H1 (cell line): ENCODE results near the gene TYRO3. TPM values are rescaled to one million over a fixed set of nuclear protein-coding genes. Genes with fewer than 3 reads are reported as not detected.
"Not testable (repeated sequence)": the region's sequence is repeated elsewhere in the genome, so short reads cannot be mapped to it uniquely, and the experiment has no call there.

Source experiments
- CTCF ChIA-PET: fragments of 300-600 bp; sonication (Branson Sonifier 250); formaldehyde crosslinking; loops from one replicate; lab custom pipeline; 2021; ENCODE audit not compliant: partially characterized antibody; lab: Charles Lee
- POLR2A ChIA-PET: fragments of 300-600 bp; sonication (Branson Sonifier 250); formaldehyde crosslinking; loops from one replicate; lab custom pipeline; 2021; ENCODE audit warnings: inconsistent platforms; ENCODE audit not compliant: partially characterized antibody; lab: Charles Lee
- DNase-seq, 2 experiments: peaks; one replicate each; pipeline versions ENCODE4 v3.0.0 to v3.0.0-alpha.2; 2010 to 2022; ENCODE audit warnings: low spot score in 2 of 2, low read depth in 1 of 2, mixed read lengths in 1 of 2
- FAIRE-seq: peaks from 2 replicates; lab custom pipeline; 2011; peaks lifted over from hg19 to GRCh38; lab: Jason Lieb, UNC
- H2AFZ ChIP-seq: 2 replicates; pipeline ENCODE4 v1.8.1; 2012; ENCODE audit warnings: low read length, inconsistent platforms
- H2AK5ac ChIP-seq: 2 replicates; pipeline ENCODE4 v1.6.1; 2013; ENCODE audit warnings: low read depth, low read length
- H2BK120ac ChIP-seq: replicated peaks from 2 replicates; pipeline ENCODE3; 2013; ENCODE audit warnings: low read depth, low read length, inconsistent platforms
- H2BK12ac ChIP-seq: 2 replicates; pipeline ENCODE4 v1.6.1; 2013; ENCODE audit warnings: low read depth, low read length
- H2BK15ac ChIP-seq: 2 replicates; pipeline ENCODE4 v1.6.1; 2013; ENCODE audit warnings: low read length
- H2BK20ac ChIP-seq: 2 replicates; pipeline ENCODE4 v1.6.1; 2013; ENCODE audit warnings: low read length
- H2BK5ac ChIP-seq: 2 replicates; pipeline ENCODE4 v1.6.1; 2013; ENCODE audit warnings: low read depth, low read length
- H3K14ac ChIP-seq: 2 replicates; pipeline ENCODE4 v1.6.1; 2013; ENCODE audit warnings: inconsistent platforms; ENCODE audit not compliant: insufficient read length
- H3K18ac ChIP-seq: 2 replicates; pipeline ENCODE4 v1.6.1; 2013; ENCODE audit warnings: low read length; ENCODE audit errors: extremely low read depth
- H3K23ac ChIP-seq: 2 replicates; pipeline ENCODE4 v1.6.1; 2013; ENCODE audit warnings: inconsistent platforms; ENCODE audit not compliant: insufficient read length
- H3K23me2 ChIP-seq: 2 replicates; pipeline ENCODE4 v1.6.1; 2013; ENCODE audit warnings: low read depth, low read length
- H3K27ac ChIP-seq: 2 replicates; pipeline ENCODE4 v1.6.1; 2011; ENCODE audit warnings: low read depth, low read length, inconsistent platforms
- H3K27me3 ChIP-seq, 4 experiments: replicated peaks in 1 of 4; 1 replicate in 1 of 4; 2 replicates in 3 of 4; pipeline versions ENCODE4 v1.6.1 to v1.8.1; 2011 to 2013; ENCODE audit warnings: low read length in 3 of 4, mild to moderate bottlenecking in 3 of 4, inconsistent platforms in 2 of 4, mixed read lengths in 2 of 4, moderate library complexity in 1 of 4; ENCODE audit not compliant: control insufficient read depth in 3 of 4, insufficient read depth in 3 of 4; ENCODE audit errors: extremely low read depth in 1 of 4
- H3K36me3 ChIP-seq, 4 experiments: 2 replicates each; pipeline versions ENCODE4 v1.6.1 to v1.8.1; 2011 to 2013; ENCODE audit warnings: mild to moderate bottlenecking in 4 of 4, low read length in 3 of 4, moderate library complexity in 2 of 4, control low read depth in 1 of 4, inconsistent platforms in 1 of 4; ENCODE audit not compliant: insufficient read depth in 4 of 4, control insufficient read depth in 2 of 4
- H3K4ac ChIP-seq: replicated peaks from 2 replicates; pipeline ENCODE3; 2013; ENCODE audit warnings: low read length, low read depth, mixed read lengths, inconsistent platforms; ENCODE audit not compliant: insufficient read length
- H3K4me1 ChIP-seq, 4 experiments: replicated peaks in 1 of 4; 1 replicate in 1 of 4; 2 replicates in 3 of 4; pipeline versions ENCODE4 v1.6.1 to v1.8.1; 2011 to 2013; ENCODE audit warnings: low read length in 3 of 4, inconsistent platforms in 2 of 4, mixed read lengths in 1 of 4; ENCODE audit not compliant: insufficient read depth in 4 of 4, control insufficient read depth in 3 of 4
- H3K4me2 ChIP-seq, 2 experiments: 2 replicates each; pipeline versions ENCODE4 v1.6.1 to v1.8.1; 2011 to 2013; ENCODE audit warnings: low read depth in 2 of 2, low read length in 2 of 2, control low read depth in 1 of 2, inconsistent platforms in 1 of 2, mild to moderate bottlenecking in 1 of 2; ENCODE audit not compliant: insufficient read depth in 1 of 2
- H3K4me3 ChIP-seq, 4 experiments: fragments of 200-600, 300-600 bp in 1 of 4; sonication (generic), shearing (Covaris generic), sonication (Bioruptor Twin) in 1 of 4; 2 replicates each; pipeline versions ENCODE4 v1.5.1 to v1.8.1; 2011 to 2016; ENCODE audit warnings: low read length in 4 of 4, low read depth in 3 of 4, control low read depth in 2 of 4, inconsistent platforms in 2 of 4, mild to moderate bottlenecking in 2 of 4, mixed read lengths in 1 of 4, moderate library complexity in 1 of 4; ENCODE audit not compliant: insufficient read depth in 2 of 4; ENCODE audit errors: extremely low read depth in 1 of 4
- H3K56ac ChIP-seq: replicated peaks from 2 replicates; pipeline ENCODE3; 2013; ENCODE audit warnings: low read depth, mild to moderate bottlenecking, mixed read lengths, low read length, inconsistent platforms; ENCODE audit not compliant: insufficient read length
- H3K79me1 ChIP-seq: 2 replicates; pipeline ENCODE4 v1.6.1; 2013; ENCODE audit warnings: low read depth, low read length, control low read depth
- H3K79me2 ChIP-seq, 2 experiments: 2 replicates each; pipeline versions ENCODE4 v1.6.1 to v1.8.1; 2012 to 2013; ENCODE audit warnings: low read length in 2 of 2, mild to moderate bottlenecking in 2 of 2, inconsistent platforms in 1 of 2; ENCODE audit not compliant: insufficient read depth in 2 of 2, control insufficient read depth in 1 of 2
- H3K9ac ChIP-seq, 4 experiments: replicated peaks in 1 of 4; 1 replicate in 1 of 4; 2 replicates in 3 of 4; pipeline versions ENCODE4 v1.6.1 to v1.8.1; 2011 to 2013; ENCODE audit warnings: low read depth in 3 of 4, low read length in 3 of 4, control low read depth in 2 of 4, mild to moderate bottlenecking in 2 of 4, moderate library complexity in 2 of 4, inconsistent platforms in 1 of 4; ENCODE audit errors: extremely low read depth in 1 of 4
- H3K9me3 ChIP-seq, 2 experiments: 2 replicates each; pipeline versions ENCODE4 v1.6.1 to v1.8.1; 2012 to 2013; ENCODE audit warnings: mild to moderate bottlenecking in 2 of 2, moderate library complexity in 2 of 2, control low read depth in 1 of 2, inconsistent platforms in 1 of 2, low read depth in 1 of 2, low read length in 1 of 2, mixed read lengths in 1 of 2; ENCODE audit not compliant: insufficient read depth in 2 of 2
- H4K20me1 ChIP-seq, 2 experiments: replicated peaks in 1 of 2; 2 replicates each; pipeline versions ENCODE3 to v1.8.1; 2011 to 2013; ENCODE audit warnings: inconsistent platforms in 2 of 2, low read length in 2 of 2, mild to moderate bottlenecking in 1 of 2; ENCODE audit not compliant: insufficient read depth in 2 of 2, control insufficient read depth in 1 of 2
- H4K5ac ChIP-seq: 2 replicates; pipeline ENCODE4 v1.6.1; 2013; ENCODE audit warnings: low read length, low read depth, mixed read lengths, inconsistent platforms; ENCODE audit not compliant: insufficient read length
- H4K8ac ChIP-seq: 2 replicates; pipeline ENCODE4 v1.8.0; 2013; ENCODE audit warnings: mild to moderate bottlenecking, moderate library complexity, low read length, inconsistent platforms; ENCODE audit not compliant: insufficient read depth; ENCODE audit errors: extremely low read depth
- H4K91ac ChIP-seq: replicated peaks from 2 replicates; pipeline ENCODE3; 2013; ENCODE audit warnings: low read length, mixed read lengths, inconsistent platforms; ENCODE audit not compliant: insufficient read length
- WGBS, 2 experiments: shearing (Covaris generic) in 1 of 2; methylation state at CpG; one replicate each; pipeline versions ENCODE4 v1.1.6 to v1.1.7; 2013 to 2015; ENCODE audit warnings: low lambda C conversion rate in 2 of 2, mixed read lengths in 2 of 2, inconsistent platforms in 1 of 2, low coverage in 1 of 2, missing lambda C conversion rate in 1 of 2; ENCODE audit not compliant: insufficient replicate concordance in 2 of 2, insufficient coverage in 1 of 2, insufficient read length in 1 of 2; ENCODE audit errors: extremely low coverage in 1 of 2, missing lambda C conversion rate in 1 of 2; 5-methylcytosine and 5-hydroxymethylcytosine counted together
- polyA plus RNA-seq, 7 experiments: library from polyadenylated mRNA; depleted of rRNA in 3 of 7; stranded (reverse) in 5 of 7; unstranded in 2 of 7; fragments of >200 nt in 5 of 7; fragments of 200-250 nt in 2 of 7; gene quantifications; 1 replicate in 5 of 7; 2 replicates in 1 of 7; 4 replicates in 1 of 7; pipeline versions ENCODE4 v1.2.1 to v1.2.3, GENCODE V29; 2011 to 2013; ENCODE audit warnings: missing spikeins in 2 of 7, mixed read lengths in 2 of 7
- total RNA-seq: library from RNA; stranded (reverse); fragmentation: NEBNext Ultra II Directional; extraction: Animal tissue kit (Norgen Biotek cat#: 25700); gene quantifications from 2 replicates; pipeline ENCODE4 v1.2.1, GENCODE V29; 2021

TYRO3 gene
- total and polyA plus RNA-seq, 2 of the 8 experiments (the other 6 are each of a cell fraction or from before 2014, with no cell fraction given), result 82.7 to 98.8 TPM

DNA sequence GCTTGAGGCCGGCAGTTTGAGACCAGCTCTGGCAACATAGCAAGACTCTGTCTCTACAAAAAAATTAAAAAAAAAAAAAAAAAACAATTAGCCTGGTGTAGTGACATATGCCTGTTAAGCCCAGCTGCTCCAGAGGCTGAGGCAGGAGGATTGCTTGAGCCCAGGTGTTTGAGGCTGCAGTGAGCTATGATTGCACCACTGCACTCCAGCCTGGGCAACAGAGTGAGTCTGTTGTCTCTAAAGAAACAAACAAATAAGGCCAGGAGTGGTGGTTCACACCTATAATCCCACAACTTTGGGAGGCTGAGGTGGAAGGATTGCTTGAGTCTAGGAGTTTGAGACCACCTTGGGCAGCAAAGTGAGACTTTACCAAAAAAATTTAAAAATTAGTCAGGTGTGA lies 10.2 kb downstream of the TYRO3 start:
- not testable (repeated sequence) for H3K4ac ChIP-seq, H3K79me2 ChIP-seq, H4K20me1 ChIP-seq, H3K4me3 ChIP-seq, H3K79me1 ChIP-seq, H3K23me2 ChIP-seq, FAIRE-seq, DNase-seq, H3K56ac ChIP-seq, H2AFZ ChIP-seq, H3K14ac ChIP-seq, H4K8ac ChIP-seq, H3K9me3 ChIP-seq, H2BK15ac ChIP-seq, H3K23ac ChIP-seq, H4K5ac ChIP-seq, H3K27me3 ChIP-seq
- peaks cover 6 to 33% (median 29%) of the 10 kb centered on the region in 4 experiments for H3K4me1 ChIP-seq
- H2BK5ac ChIP-seq, result peak overlapping the region; percentile 94
- WGBS, 2 experiments, result 85% methylated on average over 1 of the region's 1 CpG; no CpG with 5 or more reads in 1 of the 2 experiments
- POLR2A ChIA-PET, result interaction anchor here (1.8 to 29.7 kb wide), 4 partner anchors 6 to 91 kb away, joined by 5 to 643 read pairs (median 330); partner anchors contain the start of genes MGA, RPAP1 and TYRO3
- H3K36me3 ChIP-seq, result peaks cover 36 to 78% (median 45%) of the 10 kb centered on the region in 4 experiments; a peak in 7 of 8 replicates
- peak overlapping the region in 1 of 2 experiments; percentile 62; a peak in 2 of 4 replicates for H3K4me2 ChIP-seq
- peak overlapping the region; percentile 94; the same call in 1 of the 2 replicates for H3K27ac ChIP-seq
- peak overlapping the region; percentile 89 for H2AK5ac ChIP-seq
- H4K91ac ChIP-seq, result peak overlapping the region; percentile 88
- H3K18ac ChIP-seq, result peak overlapping the region; percentile 99
- CTCF ChIA-PET, result interaction anchor here (0.5 to 4.8 kb wide), 10 partner anchors 8 to 244 kb away, joined by 3 to 42 read pairs (median 6); no protein-coding TSS in a partner anchor
- peak overlapping the region in 1 of 4 experiments; percentile 68; a peak in 2 of 7 replicates for H3K9ac ChIP-seq
- peak overlapping the region; percentile 30 for H2BK120ac ChIP-seq
- peak overlapping the region; percentile 99 for H2BK12ac ChIP-seq
- H2BK20ac ChIP-seq, result peak overlapping the region; percentile 99
